ENCODE results near the gene SORBS2. TPM values are rescaled to one million over a fixed set of nuclear protein-coding genes. Genes with fewer than 3 reads are reported as not detected.
"Not testable (repeated sequence)": the region's sequence is repeated elsewhere in the genome, so short reads cannot be mapped to it uniquely, and the experiment has no call there.

SORBS2 gene
- total and polyA plus RNA-seq, 2 donors (not counting 3 experiments of a cell fraction or from before 2014, with no cell fraction given), result 69.8 to 82.5 TPM

DNA sequence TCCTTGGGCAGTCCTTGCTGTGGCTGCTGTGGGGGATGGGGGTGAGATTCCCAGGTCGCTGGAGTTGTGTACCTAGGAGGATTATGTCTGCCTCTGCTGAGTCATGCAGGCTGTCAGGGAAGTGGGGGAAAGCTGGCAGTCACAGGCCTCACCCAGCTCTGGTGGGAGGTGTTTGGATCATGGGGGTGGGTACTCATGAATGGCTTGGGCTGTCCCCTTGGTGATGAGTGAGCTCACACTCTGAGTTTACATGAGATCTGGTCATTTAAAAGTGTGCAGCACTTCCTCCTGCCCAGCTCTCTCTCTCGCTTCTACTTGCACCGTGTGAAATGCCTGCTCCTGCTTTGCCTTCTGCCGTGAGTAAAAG is 252.1 kb downstream of the SORBS2 start:
- FAIRE-seq, result peak; percentile 76
- intact Hi-C loops (cut with micrococcal nuclease) (loop anchor here (2.0 kb wide), 1 partner anchor 37 kb away; no protein-coding TSS in a partner anchor), dilution Hi-C loops (cut with MboI; ENCODE audit: extremely low pct_ligation_motif_present, low sequenced_read_pairs) (no loop called here)
- Histone ChIP-seq H3K4me3 (replicated peaks in 1 of 3; ENCODE audit: insufficient read depth in 1 of 3, low read depth in 1 of 3, low read length in 3 of 3) (no peak overlapping the region), H3K9ac (replicated peaks; ENCODE audit: extremely low read depth, insufficient read depth, low read length) (no peak overlapping the region), H3K9me3 (replicated peaks; ENCODE audit: control insufficient read depth, insufficient read depth, low read length) (no peaks in the 10 kb centered on the region), H3K79me2 (ENCODE audit: control insufficient read depth, insufficient read depth, low read length) (no peaks in the 10 kb centered on the region), H3K9me1 (replicated peaks; ENCODE audit: control insufficient read depth, extremely low read depth, insufficient read depth, low read length) (no peaks in the 10 kb centered on the region), H2AFZ (ENCODE audit: low read depth, low read length) (peak overlapping the region; percentile 88), H3K27ac (ENCODE audit: insufficient read depth, low read depth, low read length) (peak overlapping the region; percentile 68), H3K36me3 (ENCODE audit: control insufficient read depth in 2 of 2, extremely low read depth in 1 of 2, insufficient read depth in 2 of 2, low read length in 2 of 2) (no peaks in the 10 kb centered on the region), H3K27me3 (ENCODE audit: control insufficient read depth in 2 of 2, insufficient read depth in 2 of 2, low read length in 2 of 2) (no peaks in the 10 kb centered on the region), H3K4me1 (ENCODE audit: control insufficient read depth, extremely low read depth, insufficient read depth, low read length) (peaks cover 10% of the 10 kb centered on the region), H3K4me2 (ENCODE audit: insufficient read depth, low read length) (no peak overlapping the region), H4K20me1 (replicated peaks; ENCODE audit: control insufficient read depth, extremely low read depth, insufficient read depth, low read length) (no peaks in the 10 kb centered on the region)
- TF ChIP-seq, protein P1, sequence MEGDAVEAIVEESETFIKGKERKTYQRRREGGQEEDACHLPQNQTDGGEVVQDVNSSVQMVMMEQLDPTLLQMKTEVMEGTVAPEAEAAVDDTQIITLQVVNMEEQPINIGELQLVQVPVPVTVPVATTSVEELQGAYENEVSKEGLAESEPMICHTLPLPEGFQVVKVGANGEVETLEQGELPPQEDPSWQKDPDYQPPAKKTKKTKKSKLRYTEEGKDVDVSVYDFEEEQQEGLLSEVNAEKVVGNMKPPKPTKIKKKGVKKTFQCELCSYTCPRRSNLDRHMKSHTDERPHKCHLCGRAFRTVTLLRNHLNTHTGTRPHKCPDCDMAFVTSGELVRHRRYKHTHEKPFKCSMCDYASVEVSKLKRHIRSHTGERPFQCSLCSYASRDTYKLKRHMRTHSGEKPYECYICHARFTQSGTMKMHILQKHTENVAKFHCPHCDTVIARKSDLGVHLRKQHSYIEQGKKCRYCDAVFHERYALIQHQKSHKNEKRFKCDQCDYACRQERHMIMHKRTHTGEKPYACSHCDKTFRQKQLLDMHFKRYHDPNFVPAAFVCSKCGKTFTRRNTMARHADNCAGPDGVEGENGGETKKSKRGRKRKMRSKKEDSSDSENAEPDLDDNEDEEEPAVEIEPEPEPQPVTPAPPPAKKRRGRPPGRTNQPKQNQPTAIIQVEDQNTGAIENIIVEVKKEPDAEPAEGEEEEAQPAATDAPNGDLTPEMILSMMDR (IDR thresholded peaks at IDR 0.05; ENCODE audit: extremely low read depth in 1 of 2, insufficient read depth in 1 of 2, low read depth in 1 of 2, low read length in 2 of 2), result no peak
- peak; percentile 14 for TF ChIP-seq FOS (IDR thresholded peaks at IDR 0.05; ENCODE audit: borderline replicate concordance, insufficient read depth, low read length)
- BruUV-seq (replicated peaks), result no TSS peak
- peak; percentile 82 for DNase-seq (ENCODE audit: low read depth, low spot score)
- POLR2A ChIA-PET, result interaction anchor here (0.6 kb wide), 1 partner anchor 47 kb away, joined by 6 read pairs; no protein-coding TSS in a partner anchor
- CTCF ChIA-PET, result interaction anchor here (0.8 to 3.0 kb wide), 9 partner anchors 11 to 578 kb away, joined by 3 to 17 read pairs (median 4); partner anchors contain the start of gene CCDC110

DNA sequence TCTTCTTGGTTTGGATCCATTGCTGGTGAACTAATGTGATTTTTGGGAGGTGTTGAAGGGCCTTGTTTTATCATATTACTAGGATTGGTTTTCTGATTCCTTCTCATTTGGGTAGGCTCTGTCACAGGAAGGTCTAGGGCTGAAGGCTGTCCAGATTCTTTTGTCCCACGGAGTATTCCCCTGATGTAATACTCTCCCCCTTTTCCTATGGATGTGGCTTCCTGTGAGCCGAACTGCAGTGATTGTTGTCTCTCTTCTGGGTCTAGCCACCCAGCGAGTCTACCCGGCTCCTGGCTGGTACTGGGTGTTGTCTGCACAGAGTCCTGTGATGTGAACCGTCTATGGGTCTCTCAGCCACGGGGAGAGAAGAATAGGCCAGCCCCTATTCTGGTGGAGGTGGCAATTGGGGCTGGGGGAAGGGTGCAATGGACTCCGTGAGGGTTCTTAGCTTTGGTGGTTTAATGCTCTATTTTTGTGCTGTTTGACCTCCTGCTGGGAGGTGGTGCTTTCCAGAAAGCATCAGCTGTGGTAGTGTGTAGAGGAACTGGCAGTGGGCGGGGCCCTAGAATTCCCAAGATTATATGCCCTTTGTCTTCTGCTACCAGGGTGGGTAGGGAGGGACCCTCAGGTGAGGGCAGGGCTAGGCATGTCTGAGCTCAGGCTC is 252.6 kb downstream of the SORBS2 start:
- H3K9ac ChIP-seq (replicated peaks; ENCODE audit: extremely low read depth, insufficient read depth, low read length); H3K4me3 ChIP-seq (replicated peaks in 1 of 3; ENCODE audit: insufficient read depth in 1 of 3, low read depth in 1 of 3, low read length in 3 of 3); H3K36me3 ChIP-seq (ENCODE audit: control insufficient read depth in 2 of 2, extremely low read depth in 1 of 2, insufficient read depth in 2 of 2, low read length in 2 of 2); intact Hi-C loops (cut with micrococcal nuclease); H3K27me3 ChIP-seq (ENCODE audit: control insufficient read depth in 2 of 2, insufficient read depth in 2 of 2, low read length in 2 of 2); H3K4me1 ChIP-seq (ENCODE audit: control insufficient read depth, extremely low read depth, insufficient read depth, low read length); H3K4me2 ChIP-seq (ENCODE audit: insufficient read depth, low read length); DNase-seq (ENCODE audit: low read depth, low spot score); POLR2A ChIA-PET; H3K9me3 ChIP-seq (replicated peaks; ENCODE audit: control insufficient read depth, insufficient read depth, low read length); dilution Hi-C loops (cut with MboI; ENCODE audit: extremely low pct_ligation_motif_present, low sequenced_read_pairs); H3K79me2 ChIP-seq (ENCODE audit: control insufficient read depth, insufficient read depth, low read length); H3K9me1 ChIP-seq (replicated peaks; ENCODE audit: control insufficient read depth, extremely low read depth, insufficient read depth, low read length); H4K20me1 ChIP-seq (replicated peaks; ENCODE audit: control insufficient read depth, extremely low read depth, insufficient read depth, low read length): not testable (repeated sequence)
- Histone ChIP-seq H2AFZ (ENCODE audit: low read depth, low read length) (peak overlapping the region; percentile 88), H3K27ac (ENCODE audit: insufficient read depth, low read depth, low read length) (peak overlapping the region; percentile 68)
- TSS peak; percentile 59 for BruUV-seq (replicated peaks)
- FAIRE-seq, result peak; percentile 42
- CTCF ChIA-PET, result interaction anchor here (0.8 to 3.0 kb wide), 9 partner anchors 10 to 578 kb away, joined by 3 to 17 read pairs (median 4); partner anchors contain the start of gene CCDC110

Data from endothelial cell of umbilical vein (primary cell).